Measurements from ENCODE around the gene OGG1.

Gene OGG1

GRCh38 chr3:9780458-9780812 lies 30.7 kb downstream of the OGG1 start:
- in situ Hi-C loops (cut with HindIII; ENCODE audit: low pct_ligation_motif_present, low sequenced_read_pairs) = no loop called here

GRCh38 chr3:9780910-9781309 lies 31.2 kb downstream of the OGG1 start:
- DNase-seq = no peak
- in situ Hi-C loops (cut with HindIII; ENCODE audit: low pct_ligation_motif_present, low sequenced_read_pairs) = no loop called here
- TF ChIP-seq CTCF (IDR thresholded peaks at IDR 0.05; ENCODE audit: low read depth, low read length, missing control alignments) = no peak
- Histone ChIP-seq H3K27ac (no peak overlapping the region), H3K36me3 (replicated peaks) (peaks cover 32% of the 10 kb centered on the region), H3K27me3 (replicated peaks) (no peaks in the 10 kb centered on the region), H3K4me3 (ENCODE audit: low read depth, low read length) (no peak overlapping the region)

More at GRCh38 chr3:9780458-9780812, 30.7 kb downstream of the OGG1 start:
- no peak for TF ChIP-seq CTCF (IDR thresholded peaks at IDR 0.05; ENCODE audit: low read depth, low read length, missing control alignments)
- no peak for DNase-seq
- H3K4me3 ChIP-seq (ENCODE audit: low read depth, low read length) = no peak overlapping the region
- H3K27ac ChIP-seq = no peak overlapping the region
- H3K27me3 ChIP-seq (replicated peaks) = no peaks in the 10 kb centered on the region
- H3K36me3 ChIP-seq (replicated peaks) = peaks cover 29% of the 10 kb centered on the region

DNA sequence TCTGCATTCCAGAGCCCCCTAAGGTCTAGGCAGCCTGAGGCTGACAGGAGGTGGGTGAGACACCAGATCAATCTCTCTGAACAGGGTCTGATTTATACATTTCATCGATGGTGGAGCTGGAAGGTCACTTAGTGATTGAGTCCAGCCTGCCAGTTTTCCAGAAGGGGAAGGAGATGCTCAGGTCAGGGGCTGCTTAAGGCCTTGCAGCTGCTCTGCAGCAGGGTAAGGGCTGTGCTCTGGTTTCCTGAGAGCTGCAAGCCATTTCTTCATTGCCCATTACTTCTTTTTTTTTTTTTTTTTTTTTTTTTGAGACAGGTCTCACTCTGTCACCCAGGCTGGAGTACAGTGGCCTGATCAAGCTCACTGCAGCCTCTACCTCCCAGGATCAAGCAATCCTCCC lies 31.8 kb downstream of the OGG1 start:
- no peak for DNase-seq
- Histone ChIP-seq H3K27ac (no peak overlapping the region), H3K27me3 (replicated peaks) (no peaks in the 10 kb centered on the region), H3K4me3 (ENCODE audit: low read depth, low read length) (no peak overlapping the region), H3K36me3 (replicated peaks) (peaks cover 35% of the 10 kb centered on the region)
- in situ Hi-C loops (cut with HindIII; ENCODE audit: low pct_ligation_motif_present, low sequenced_read_pairs) = no loop called here
- TF ChIP-seq CTCF (IDR thresholded peaks at IDR 0.05; ENCODE audit: low read depth, low read length, missing control alignments) = no peak

DNA sequence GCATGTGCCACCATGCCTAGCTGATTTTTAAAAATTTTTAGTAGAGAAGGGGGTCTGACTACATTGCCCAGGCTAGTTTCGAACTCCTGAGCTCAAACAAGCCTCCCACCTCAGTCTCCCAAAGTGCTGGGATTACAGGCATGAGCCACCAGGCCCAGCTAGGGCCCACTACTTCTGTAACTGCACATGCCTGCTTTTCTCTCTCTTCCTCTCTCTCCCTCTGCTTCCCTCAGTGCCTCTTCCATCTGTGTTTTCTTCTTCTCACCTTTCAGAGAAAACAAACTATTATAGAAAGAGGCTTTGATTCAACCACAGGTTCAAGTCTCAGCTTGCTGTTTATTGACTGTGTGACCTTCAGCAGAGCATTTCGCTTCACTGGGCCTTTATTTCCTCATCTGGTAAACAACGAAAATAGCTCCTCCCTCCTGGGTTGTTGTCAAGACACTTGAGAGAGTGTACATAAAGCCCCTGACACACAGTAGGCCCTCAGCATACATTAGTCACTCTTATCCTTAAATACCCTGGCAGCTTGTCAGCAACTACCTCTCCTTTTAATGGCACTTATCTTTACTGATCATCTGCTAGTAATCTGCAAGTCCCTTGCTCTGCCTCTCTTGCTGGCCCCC lies 32.3 kb downstream of the OGG1 start:
- Histone ChIP-seq H3K4me3 (ENCODE audit: low read depth, low read length) (no peak overlapping the region), H3K27me3 (replicated peaks) (no peaks in the 10 kb centered on the region), H3K27ac (no peak overlapping the region), H3K36me3 (replicated peaks) (peaks cover 38% of the 10 kb centered on the region)
- TF ChIP-seq CTCF (IDR thresholded peaks at IDR 0.05; ENCODE audit: low read depth, low read length, missing control alignments) = no peak
- DNase-seq = no peak
- in situ Hi-C loops (cut with HindIII; ENCODE audit: low pct_ligation_motif_present, low sequenced_read_pairs) = no loop called here

- Histone ChIP-seq H3K27ac (no peak overlapping the region), H3K4me3 (ENCODE audit: low read depth, low read length) (no peak overlapping the region), H3K36me3 (replicated peaks) (peaks cover 38% of the 10 kb centered on the region), H3K27me3 (replicated peaks) (no peaks in the 10 kb centered on the region)
- DNase-seq = no peak
- in situ Hi-C loops (cut with HindIII; ENCODE audit: low pct_ligation_motif_present, low sequenced_read_pairs) = no loop called here
- no peak for TF ChIP-seq CTCF (IDR thresholded peaks at IDR 0.05; ENCODE audit: low read depth, low read length, missing control alignments)
These were observed 33.0 kb downstream of the OGG1 start for GRCh38 chr3:9782770-9783169.

GRCh38 chr3:9783954-9784353 lies 34.2 kb downstream of the OGG1 start:
- Histone ChIP-seq H3K4me3 (ENCODE audit: low read depth, low read length) (no peak overlapping the region), H3K36me3 (replicated peaks) (peaks cover 40% of the 10 kb centered on the region), H3K27ac (no peak overlapping the region), H3K27me3 (replicated peaks) (no peaks in the 10 kb centered on the region)
- no peak for DNase-seq
- no peak for TF ChIP-seq CTCF (IDR thresholded peaks at IDR 0.05; ENCODE audit: low read depth, low read length, missing control alignments)
- in situ Hi-C loops (cut with HindIII; ENCODE audit: low pct_ligation_motif_present, low sequenced_read_pairs) = no loop called here

Data from brain microvascular endothelial cell (primary cell).